Stimulated activated naive CD8-positive, alpha-beta T cell treated with anti-CD3 and anti-CD28 coated beads, Interleukin-15, Interleukin-2, amounts not matched to agents 100 ng/mL and 50 ng/mL, for 24 hours (primary cell): ENCODE results near the gene CTSA.
"Not testable (repeated sequence)": the region's sequence is repeated elsewhere in the genome, so short reads cannot be mapped to it uniquely, and the experiment has no call there.

Source experiments
- H3K27ac Mint-ChIP-seq: one replicate; pipeline ENCODE4 v1.8.0; 2021; ENCODE audit warnings: mild to moderate bottlenecking, mixed read lengths
- H3K27me3 Mint-ChIP-seq: one replicate; pipeline ENCODE4 v1.8.0; 2021; ENCODE audit warnings: mixed read lengths
- H3K36me3 Mint-ChIP-seq: one replicate; pipeline ENCODE4 v1.8.0; 2021; ENCODE audit warnings: low read depth, mixed read lengths
- H3K4me1 Mint-ChIP-seq: one replicate; pipeline ENCODE4 v1.8.0; 2021; ENCODE audit warnings: low read depth, mixed read lengths
- H3K4me3 Mint-ChIP-seq: one replicate; pipeline ENCODE4 v1.8.0; 2021; ENCODE audit warnings: mild to moderate bottlenecking, mixed read lengths
- H3K9me3 Mint-ChIP-seq: one replicate; pipeline ENCODE4 v1.8.0; 2021; ENCODE audit warnings: mixed read lengths

Gene CTSA

DNA sequence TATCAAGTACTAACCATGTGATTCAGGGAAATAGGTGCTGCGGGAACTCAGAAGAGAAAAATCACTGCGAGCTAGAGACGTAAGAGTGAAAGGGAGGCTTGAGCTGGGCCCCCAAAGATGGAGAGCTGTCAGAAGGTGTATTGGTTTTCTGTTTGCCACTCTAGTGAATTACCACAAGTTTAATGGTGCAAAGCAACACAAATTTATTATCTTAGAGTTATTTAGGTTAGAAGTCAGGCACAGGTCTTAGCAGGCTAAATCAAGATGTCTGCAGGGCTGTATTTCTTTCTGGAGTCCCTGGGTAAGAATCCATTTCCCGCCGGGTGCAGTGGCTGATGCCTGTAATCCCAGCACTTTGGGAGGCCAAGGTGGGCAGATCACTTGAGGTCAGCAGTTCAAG, 31.2 kb upstream of the CTSA start:
- H3K4me3 Mint-ChIP-seq: no peak overlapping the region
- H3K4me1 Mint-ChIP-seq: peaks cover 33% of the 10 kb centered on the region
- H3K27me3 Mint-ChIP-seq: no peaks in the 10 kb centered on the region
- peaks cover 7% of the 10 kb centered on the region for H3K36me3 Mint-ChIP-seq
- H3K27ac Mint-ChIP-seq: no peak overlapping the region
- H3K9me3 Mint-ChIP-seq: no peaks in the 10 kb centered on the region

DNA sequence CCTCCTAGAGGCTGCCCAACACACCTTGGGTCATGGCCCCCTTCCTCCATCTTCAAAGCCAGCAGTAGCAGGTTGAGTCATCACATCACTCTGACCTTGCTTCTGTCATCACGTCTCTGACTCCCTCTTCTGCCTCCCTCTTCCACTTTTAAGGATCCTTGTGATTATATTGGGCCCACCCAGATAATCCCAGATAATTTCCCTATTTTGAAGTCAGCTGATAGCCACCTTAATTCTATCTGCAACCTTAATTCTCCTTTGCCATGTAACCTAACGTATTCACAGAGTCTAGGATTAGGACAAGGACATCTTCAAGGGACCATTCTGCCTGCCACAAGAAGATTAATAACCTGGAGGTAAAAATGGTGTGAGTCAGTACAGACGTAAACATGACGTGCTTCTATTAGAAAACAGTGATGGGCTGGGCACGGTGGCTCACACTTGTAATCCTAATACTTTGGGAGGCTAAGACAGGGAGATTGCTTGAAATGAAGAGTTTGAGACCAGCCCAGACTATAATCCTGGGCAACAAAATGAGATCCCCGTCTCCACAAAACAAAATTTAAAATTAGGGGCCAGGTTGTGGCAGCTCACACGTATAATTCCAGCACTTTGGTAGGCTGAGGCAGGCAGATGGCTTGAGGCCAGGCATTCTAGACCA, 30.4 kb upstream of the CTSA start:
- Mint-ChIP-seq H3K4me1 (peaks cover 28% of the 10 kb centered on the region), H3K27me3 (no peaks in the 10 kb centered on the region), H3K9me3 (no peaks in the 10 kb centered on the region), H3K36me3 (peaks cover 7% of the 10 kb centered on the region), H3K27ac (no peak overlapping the region), H3K4me3 (no peak overlapping the region)

- H3K27me3 Mint-ChIP-seq: no peaks in the 10 kb centered on the region
- no peak overlapping the region for H3K4me3 Mint-ChIP-seq
- peaks cover 20% of the 10 kb centered on the region for H3K4me1 Mint-ChIP-seq
- H3K27ac Mint-ChIP-seq: no peak overlapping the region
- H3K36me3 Mint-ChIP-seq: peaks cover 7% of the 10 kb centered on the region
- no peaks in the 10 kb centered on the region for H3K9me3 Mint-ChIP-seq
Observed at GRCh38 chr20:45861221-45862075, 29.7 kb upstream of the CTSA start.

- Mint-ChIP-seq H3K4me3 (no peak overlapping the region), H3K27me3 (no peaks in the 10 kb centered on the region), H3K4me1 (peaks cover 3% of the 10 kb centered on the region), H3K9me3 (no peaks in the 10 kb centered on the region), H3K36me3 (peaks cover 7% of the 10 kb centered on the region), H3K27ac (no peak overlapping the region)
Observed at GRCh38 chr20:45863543-45864470, 27.3 kb upstream of the CTSA start.

- Mint-ChIP-seq H3K27ac (no peak overlapping the region), H3K36me3 (no peaks in the 10 kb centered on the region), H3K4me3 (no peak overlapping the region), H3K27me3 (no peaks in the 10 kb centered on the region), H3K9me3 (no peaks in the 10 kb centered on the region), H3K4me1 (no peaks in the 10 kb centered on the region)
Observed at GRCh38 chr20:45866454-45866853, 24.7 kb upstream of the CTSA start.

DNA sequence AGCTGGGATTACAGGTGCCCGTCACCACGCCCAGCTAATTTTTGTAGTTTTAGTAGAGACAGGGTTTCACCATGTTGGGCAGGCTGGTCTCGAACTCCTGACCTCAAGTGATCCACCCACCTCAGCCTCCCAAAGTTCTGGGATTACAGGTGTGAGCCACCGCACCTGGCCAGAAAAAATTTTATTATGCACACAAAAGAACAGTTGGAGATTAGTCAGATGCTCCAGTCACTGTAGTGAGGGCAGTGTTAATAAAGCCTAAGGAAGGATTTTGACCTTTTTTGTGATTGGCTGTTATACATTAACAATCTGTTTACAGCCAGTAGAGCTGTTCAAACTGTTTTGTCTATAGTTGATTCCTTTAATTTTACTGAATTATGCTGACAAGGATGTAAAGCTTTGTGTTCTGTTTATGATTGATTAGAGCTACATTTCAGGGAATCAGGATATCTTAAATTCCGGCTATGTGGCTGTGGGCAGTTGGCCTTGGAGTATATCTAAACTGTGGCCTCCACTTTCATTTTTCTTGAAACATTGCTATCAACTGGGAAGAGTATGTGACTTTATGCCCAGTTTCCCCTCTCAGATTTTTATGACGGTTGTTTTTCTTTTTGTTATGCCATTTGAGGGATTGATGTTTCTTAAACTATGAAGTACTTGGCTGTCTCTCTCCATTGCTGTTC, 23.9 kb upstream of the CTSA start:
- Mint-ChIP-seq H3K27ac (no peak overlapping the region), H3K4me1 (no peaks in the 10 kb centered on the region), H3K27me3 (no peaks in the 10 kb centered on the region), H3K36me3 (peaks cover 2% of the 10 kb centered on the region), H3K9me3 (no peaks in the 10 kb centered on the region), H3K4me3 (no peak overlapping the region)

- no peak overlapping the region for H3K27ac Mint-ChIP-seq
- H3K4me1 Mint-ChIP-seq: no peaks in the 10 kb centered on the region
- peaks cover 4% of the 10 kb centered on the region for H3K36me3 Mint-ChIP-seq
- H3K4me3 Mint-ChIP-seq: no peak overlapping the region
- H3K9me3 Mint-ChIP-seq: no peaks in the 10 kb centered on the region
- no peaks in the 10 kb centered on the region for H3K27me3 Mint-ChIP-seq
Observed at GRCh38 chr20:45867819-45868176, 23.3 kb upstream of the CTSA start.

DNA sequence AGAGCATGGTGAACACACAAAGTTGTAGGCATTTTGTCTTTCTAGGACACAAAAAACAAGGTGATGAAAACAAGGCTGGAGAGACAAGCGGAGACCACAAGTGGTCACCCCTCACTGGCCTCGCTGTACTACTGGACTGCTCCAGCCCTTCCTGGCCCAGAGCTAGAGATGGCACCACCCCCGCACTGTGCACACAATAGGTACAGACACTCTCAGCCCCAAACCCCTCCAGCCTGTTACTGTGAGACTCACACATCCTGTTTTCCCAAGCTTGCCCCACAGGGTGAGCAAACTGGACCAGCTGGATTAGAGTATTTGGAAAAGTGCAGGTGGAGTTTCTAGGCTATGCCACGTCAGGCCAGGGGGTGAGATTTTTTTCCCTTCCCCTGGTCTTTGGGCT, 18.5 kb upstream of the CTSA start:
- no peak overlapping the region for H3K27ac Mint-ChIP-seq
- no peaks in the 10 kb centered on the region for H3K9me3 Mint-ChIP-seq
- H3K4me3 Mint-ChIP-seq: no peak overlapping the region
- no peaks in the 10 kb centered on the region for H3K4me1 Mint-ChIP-seq
- H3K36me3 Mint-ChIP-seq: peaks cover 15% of the 10 kb centered on the region
- no peaks in the 10 kb centered on the region for H3K27me3 Mint-ChIP-seq

DNA sequence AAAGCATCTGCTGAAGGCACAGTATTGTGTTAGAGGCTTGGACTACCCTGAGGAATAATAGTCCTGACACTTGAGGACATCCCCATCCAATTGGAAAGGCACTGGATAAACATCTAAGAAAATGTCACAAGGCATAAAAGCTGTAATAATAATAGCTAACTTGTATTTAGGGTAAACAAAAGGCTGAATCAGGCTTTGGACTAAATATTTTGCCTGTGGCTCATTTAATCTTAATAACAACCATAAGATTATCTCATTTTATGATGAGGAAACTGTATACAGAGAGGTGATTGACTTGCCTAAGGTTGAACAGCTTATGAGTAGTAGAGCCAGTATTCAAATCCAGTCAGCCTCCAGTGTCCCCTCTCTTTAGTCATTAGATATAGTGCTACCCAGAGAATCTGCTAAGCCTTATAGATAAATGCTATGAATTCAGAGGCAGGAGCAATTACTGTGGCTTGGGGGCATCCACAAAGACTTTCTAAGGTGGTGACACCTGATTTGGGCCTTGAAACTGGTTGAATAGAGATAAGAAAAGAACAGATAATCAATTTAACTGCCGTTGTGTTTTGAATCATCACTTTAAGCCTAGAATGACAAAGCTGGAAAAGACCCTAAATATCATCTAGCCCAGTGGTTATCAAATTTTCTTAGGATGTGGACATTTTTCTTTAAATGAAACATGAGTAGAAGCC, 17.6 kb upstream of the CTSA start:
- Mint-ChIP-seq H3K36me3 (peaks cover 15% of the 10 kb centered on the region), H3K4me1 (no peaks in the 10 kb centered on the region), H3K27me3 (no peaks in the 10 kb centered on the region), H3K4me3 (no peak overlapping the region), H3K9me3 (no peaks in the 10 kb centered on the region), H3K27ac (no peak overlapping the region)

DNA sequence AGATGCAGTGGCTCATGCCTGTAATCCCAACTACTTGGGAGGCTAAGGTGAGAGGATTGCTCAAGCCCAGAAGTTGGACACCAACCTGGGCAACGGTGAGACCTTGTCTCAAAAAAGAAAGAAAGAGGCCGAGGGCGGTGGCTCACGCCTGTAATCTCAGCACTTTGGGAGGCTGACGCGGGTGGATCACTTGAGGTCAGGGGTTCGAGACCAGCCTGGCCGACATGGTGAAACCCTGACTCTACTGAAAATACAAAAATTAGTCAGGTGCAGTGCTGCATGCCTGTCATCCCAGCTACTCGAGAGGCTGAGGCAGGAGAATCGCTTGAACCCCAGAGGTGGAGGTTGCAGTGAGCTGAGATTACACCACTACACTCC, 17.0 kb upstream of the CTSA start:
- H3K27ac Mint-ChIP-seq, H3K4me3 Mint-ChIP-seq, H3K9me3 Mint-ChIP-seq, H3K27me3 Mint-ChIP-seq, H3K4me1 Mint-ChIP-seq: not testable (repeated sequence)
- H3K36me3 Mint-ChIP-seq: peaks cover 15% of the 10 kb centered on the region

- no peak overlapping the region for H3K4me3 Mint-ChIP-seq
- H3K27ac Mint-ChIP-seq: no peak overlapping the region
- H3K27me3 Mint-ChIP-seq: no peaks in the 10 kb centered on the region
- H3K4me1 Mint-ChIP-seq: no peaks in the 10 kb centered on the region
- peaks cover 15% of the 10 kb centered on the region for H3K36me3 Mint-ChIP-seq
- no peaks in the 10 kb centered on the region for H3K9me3 Mint-ChIP-seq
Observed at GRCh38 chr20:45874576-45874975, 16.6 kb upstream of the CTSA start.

DNA sequence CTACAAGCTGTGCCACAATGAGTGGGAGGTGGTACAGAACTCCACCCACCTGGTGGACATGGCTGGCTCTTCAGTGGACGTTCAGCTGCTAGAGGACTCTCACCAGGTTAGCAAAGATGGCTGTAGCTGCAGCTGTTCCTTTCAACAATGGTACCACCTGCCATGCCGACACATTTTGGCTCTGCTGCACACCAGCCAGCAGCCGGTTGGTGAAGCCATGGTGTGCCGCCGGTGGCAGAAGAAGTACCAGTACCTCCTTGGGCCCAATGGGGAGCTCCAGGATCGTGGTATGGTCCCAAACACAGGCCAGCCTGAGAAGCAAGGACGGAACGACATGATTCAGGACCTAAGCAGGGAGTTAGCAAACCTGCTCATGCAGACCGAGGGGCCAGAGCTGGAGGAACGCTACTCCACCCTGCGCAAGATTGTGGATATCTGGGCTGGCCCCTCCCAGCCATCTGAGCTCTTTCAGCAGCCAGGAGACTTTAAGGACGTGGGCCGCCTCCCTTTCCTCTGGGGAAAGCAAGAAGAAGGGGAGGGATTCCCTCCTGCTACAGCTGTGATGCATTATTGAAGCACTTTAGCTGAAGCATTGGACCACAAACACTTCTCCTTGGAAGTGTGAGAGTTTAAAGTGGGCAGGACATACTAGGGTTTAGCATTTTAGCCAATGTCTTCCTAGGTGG, 12.9 kb upstream of the CTSA start:
- Mint-ChIP-seq H3K4me1 (peaks cover 23% of the 10 kb centered on the region), H3K27me3 (no peaks in the 10 kb centered on the region), H3K4me3 (no peak overlapping the region), H3K36me3 (peaks cover 23% of the 10 kb centered on the region), H3K27ac (no peak overlapping the region), H3K9me3 (no peaks in the 10 kb centered on the region)

DNA sequence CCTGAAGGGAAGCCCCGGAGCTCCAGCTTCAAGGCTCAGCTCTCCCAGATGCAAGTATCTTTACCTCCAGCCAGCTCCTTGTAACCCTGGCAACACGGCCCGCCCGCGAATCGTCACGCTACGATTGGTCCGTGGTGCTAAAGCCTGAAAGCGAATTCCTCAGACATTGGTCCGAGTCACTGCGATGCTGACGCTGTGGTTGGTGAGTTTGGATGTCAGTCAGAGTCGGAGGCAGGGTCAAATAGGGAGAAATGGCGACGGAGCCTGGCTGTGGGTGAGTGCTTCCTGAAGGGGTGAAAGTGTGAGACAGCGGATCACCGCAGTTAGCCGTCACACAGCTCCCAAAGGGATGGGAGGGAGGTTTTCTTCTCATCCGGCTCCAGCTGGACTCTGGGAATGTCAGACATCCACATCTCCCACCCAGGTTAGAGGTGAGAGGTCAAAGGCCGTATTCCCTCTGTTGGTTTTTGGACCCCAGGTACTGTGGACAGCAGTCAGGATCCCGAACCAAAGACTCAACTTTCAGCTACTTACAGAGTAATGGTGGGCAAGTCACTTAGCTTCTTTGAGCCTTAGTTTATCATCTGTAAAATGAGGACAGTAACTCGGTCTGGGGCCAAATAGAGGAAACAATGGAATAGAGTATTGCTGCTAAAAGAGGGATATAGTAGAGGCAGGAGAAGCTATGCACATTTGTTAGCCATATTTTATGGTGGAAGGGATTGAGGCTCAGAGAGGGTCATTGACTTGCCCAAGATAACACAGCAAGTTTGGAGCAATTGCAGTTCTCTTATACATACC, 9.9 kb upstream of the CTSA start, which contains the start of gene ZSWIM1:
Gene ZSWIM1 (plus strand): TSS at position 240 of the 801 bp plus-strand sequence. CDS start 1,366 bp downstream, outside the sequence.
- Mint-ChIP-seq H3K36me3 (peaks cover 35% of the 10 kb centered on the region), H3K4me1 (peaks cover 48% of the 10 kb centered on the region), H3K27me3 (no peaks in the 10 kb centered on the region), H3K27ac (peak within 1 kb of the TSS; percentile 92), H3K9me3 (no peaks in the 10 kb centered on the region), H3K4me3 (peak within 1 kb of the TSS; percentile 85)
